Measurements from ENCODE around the gene CSMD2.

DNA sequence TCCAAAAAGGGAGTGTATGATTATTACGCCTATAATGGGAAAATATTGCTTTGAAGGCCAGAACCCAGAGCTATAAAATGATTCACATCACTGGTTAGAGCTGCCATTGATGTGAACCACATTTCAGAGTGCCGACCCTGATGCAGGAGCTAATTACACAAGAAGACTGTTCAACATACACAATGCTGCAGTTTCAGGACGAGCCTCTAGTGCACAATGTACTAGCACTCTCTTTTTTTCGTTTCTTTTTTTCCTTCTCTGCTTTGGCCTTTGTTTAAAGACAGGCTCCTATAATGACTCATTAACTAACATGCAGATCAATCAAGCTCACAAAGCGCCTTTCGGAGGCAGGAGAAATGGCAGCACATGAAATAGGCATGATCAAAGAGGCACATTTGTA is 367.2 kb downstream of the CSMD2 start:
- TF ChIP-seq, protein P1, sequence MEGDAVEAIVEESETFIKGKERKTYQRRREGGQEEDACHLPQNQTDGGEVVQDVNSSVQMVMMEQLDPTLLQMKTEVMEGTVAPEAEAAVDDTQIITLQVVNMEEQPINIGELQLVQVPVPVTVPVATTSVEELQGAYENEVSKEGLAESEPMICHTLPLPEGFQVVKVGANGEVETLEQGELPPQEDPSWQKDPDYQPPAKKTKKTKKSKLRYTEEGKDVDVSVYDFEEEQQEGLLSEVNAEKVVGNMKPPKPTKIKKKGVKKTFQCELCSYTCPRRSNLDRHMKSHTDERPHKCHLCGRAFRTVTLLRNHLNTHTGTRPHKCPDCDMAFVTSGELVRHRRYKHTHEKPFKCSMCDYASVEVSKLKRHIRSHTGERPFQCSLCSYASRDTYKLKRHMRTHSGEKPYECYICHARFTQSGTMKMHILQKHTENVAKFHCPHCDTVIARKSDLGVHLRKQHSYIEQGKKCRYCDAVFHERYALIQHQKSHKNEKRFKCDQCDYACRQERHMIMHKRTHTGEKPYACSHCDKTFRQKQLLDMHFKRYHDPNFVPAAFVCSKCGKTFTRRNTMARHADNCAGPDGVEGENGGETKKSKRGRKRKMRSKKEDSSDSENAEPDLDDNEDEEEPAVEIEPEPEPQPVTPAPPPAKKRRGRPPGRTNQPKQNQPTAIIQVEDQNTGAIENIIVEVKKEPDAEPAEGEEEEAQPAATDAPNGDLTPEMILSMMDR (IDR thresholded peaks at IDR 0.05): no peak
- TF ChIP-seq POLR2A (IDR thresholded peaks at IDR 0.05): no peak
